ENCODE data around the gene C1orf105.

C1orf105 gene

DNA sequence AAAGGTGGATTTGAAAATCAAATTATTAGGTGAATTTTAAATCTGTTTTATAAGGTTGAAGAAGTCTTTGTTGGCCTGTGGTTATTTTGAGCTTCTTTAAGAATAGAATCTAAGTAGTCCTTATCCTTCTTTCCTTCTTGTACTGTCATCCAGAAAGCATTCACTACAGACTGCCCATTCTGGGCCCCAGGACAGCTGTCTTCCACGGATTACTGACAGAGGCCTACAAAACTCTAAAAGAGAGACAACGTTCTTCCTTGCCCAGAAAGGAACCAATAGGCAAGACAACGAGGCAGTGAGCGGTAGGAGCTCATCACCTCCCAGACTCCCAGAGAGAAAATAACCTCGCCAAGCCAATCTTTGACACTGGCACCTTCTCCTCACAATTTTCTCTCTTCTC is 47.8 kb downstream of the C1orf105 start:
- DNase-seq (ENCODE audit: low read depth, low spot score): no peak
- no peak overlapping the region for H3K4me3 ChIP-seq (ENCODE audit: low read depth, low read length)
- in situ Hi-C loops (cut with HindIII; ENCODE audit: low sequenced_read_pairs): no loop called here
- no peak for TF ChIP-seq CTCF (IDR thresholded peaks at IDR 0.05; ENCODE audit: low read depth, low read length)

DNA sequence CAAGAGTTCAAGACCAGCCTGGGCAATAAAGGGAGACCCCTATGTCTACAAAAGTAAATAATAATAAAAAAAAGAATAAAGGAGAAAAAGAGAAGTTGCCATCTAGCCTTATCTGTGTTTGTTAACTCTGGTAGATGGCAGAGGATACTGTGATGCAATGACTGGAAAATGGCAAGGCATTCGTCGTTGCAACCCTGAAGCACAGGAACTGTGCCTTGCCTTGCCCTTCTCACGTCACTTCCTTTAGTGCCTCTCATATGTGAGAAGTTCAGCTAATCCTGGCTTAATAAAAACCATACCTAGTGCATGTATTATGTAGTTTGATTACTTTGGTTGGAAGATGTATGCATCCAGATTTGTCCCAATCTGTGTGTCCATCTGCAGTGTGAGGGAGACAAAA is 49.2 kb downstream of the C1orf105 start:
- no peak overlapping the region for H3K4me3 ChIP-seq (ENCODE audit: low read depth, low read length)
- in situ Hi-C loops (cut with HindIII; ENCODE audit: low sequenced_read_pairs): no loop called here
- no peak for TF ChIP-seq CTCF (IDR thresholded peaks at IDR 0.05; ENCODE audit: low read depth, low read length)
- no peak for DNase-seq (ENCODE audit: low read depth, low spot score)

DNA sequence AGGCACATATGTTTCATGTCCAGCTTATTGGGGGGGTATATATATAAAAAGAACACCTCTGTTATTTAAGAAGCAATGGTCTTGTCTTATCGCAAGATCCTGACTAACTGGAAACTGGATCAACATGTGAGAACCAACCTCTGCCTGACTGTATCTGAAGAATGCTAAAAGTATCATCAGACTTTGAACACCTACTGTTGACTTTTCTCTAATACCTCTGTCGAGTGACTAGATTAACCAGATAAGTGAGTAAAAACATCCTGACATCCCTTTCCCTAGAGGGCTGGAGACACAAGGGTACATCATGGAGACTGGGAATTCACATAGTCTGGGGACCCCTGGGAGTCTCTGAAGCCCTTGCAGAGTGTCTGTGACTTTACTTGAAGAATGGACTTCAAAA is 49.7 kb downstream of the C1orf105 start:
- no peak overlapping the region for H3K4me3 ChIP-seq (ENCODE audit: low read depth, low read length)
- no peak for DNase-seq (ENCODE audit: low read depth, low spot score)
- no peak for TF ChIP-seq CTCF (IDR thresholded peaks at IDR 0.05; ENCODE audit: low read depth, low read length)
- in situ Hi-C loops (cut with HindIII; ENCODE audit: low sequenced_read_pairs): no loop called here

- TF ChIP-seq CTCF (IDR thresholded peaks at IDR 0.05; ENCODE audit: low read depth, low read length): no peak
- in situ Hi-C loops (cut with HindIII; ENCODE audit: low sequenced_read_pairs): no loop called here
- no peak for DNase-seq (ENCODE audit: low read depth, low spot score)
- no peak overlapping the region for H3K4me3 ChIP-seq (ENCODE audit: low read depth, low read length)
Observed at GRCh38 chr1:172471666-172472065, 51.2 kb downstream of the C1orf105 start.

DNA sequence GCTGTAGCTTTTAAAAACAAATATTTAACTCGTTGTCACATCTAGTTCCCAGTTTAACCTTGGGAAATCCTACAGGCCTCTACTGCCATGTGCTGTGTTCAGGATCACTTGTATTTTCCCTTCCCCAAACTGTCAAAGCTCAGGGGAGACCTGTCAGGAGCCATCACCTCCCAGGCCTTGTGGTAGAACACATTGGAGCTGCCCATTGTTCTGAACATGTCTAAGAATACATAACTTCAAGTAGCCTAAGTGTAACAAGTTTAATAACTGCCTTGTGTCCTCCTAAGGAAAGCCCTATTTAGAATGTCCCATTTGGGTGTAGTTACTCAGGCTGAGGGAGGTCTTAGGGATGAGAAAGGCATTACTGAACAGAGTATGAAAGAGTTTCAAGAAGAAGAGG is 52.0 kb downstream of the C1orf105 start:
- DNase-seq (ENCODE audit: low read depth, low spot score): no peak
- no peak overlapping the region for H3K4me3 ChIP-seq (ENCODE audit: low read depth, low read length)
- no peak for TF ChIP-seq CTCF (IDR thresholded peaks at IDR 0.05; ENCODE audit: low read depth, low read length)
- in situ Hi-C loops (cut with HindIII; ENCODE audit: low sequenced_read_pairs): no loop called here

GRCh38 chr1:172473302-172473701 is 52.8 kb downstream of the C1orf105 start:
- no peak overlapping the region for H3K4me3 ChIP-seq (ENCODE audit: low read depth, low read length)
- TF ChIP-seq CTCF (IDR thresholded peaks at IDR 0.05; ENCODE audit: low read depth, low read length): no peak
- in situ Hi-C loops (cut with HindIII; ENCODE audit: low sequenced_read_pairs): no loop called here
- no peak for DNase-seq (ENCODE audit: low read depth, low spot score)

- DNase-seq (ENCODE audit: low read depth, low spot score): no peak
Observed at GRCh38 chr1:172473842-172474241, 53.4 kb downstream of the C1orf105 start.

More at GRCh38 chr1:172473842-172474241, 53.4 kb downstream of the C1orf105 start:
- in situ Hi-C loops (cut with HindIII; ENCODE audit: low sequenced_read_pairs): no loop called here
- no peak for TF ChIP-seq CTCF (IDR thresholded peaks at IDR 0.05; ENCODE audit: low read depth, low read length)
- no peak overlapping the region for H3K4me3 ChIP-seq (ENCODE audit: low read depth, low read length)
